HG02571 (cell line): ENCODE data around the gene SLC6A1.

Experiments used
- ATAC-seq: cut with Tn5 transposase; IDR thresholded peaks from one replicate; pipeline ENCODE4 v1.9.1; 2021; ENCODE audit warnings: mild to moderate bottlenecking, moderate library complexity; ENCODE audit not compliant: unreplicated experiment

Gene SLC6A1

GRCh38 chr3:10992017-10992942 is at the start of gene SLC6A1:
TSS of gene SLC6A1 (plus strand) at chr3:10992748. CDS start at chr3:11017212, 24,464 bp downstream.
- no peak for ATAC-seq

GRCh38 chr3:10944866-10945265 is 47.7 kb upstream of the SLC6A1 start:
- no peak for ATAC-seq

- ATAC-seq: no peak
These were observed 46.8 kb upstream of the SLC6A1 start for GRCh38 chr3:10945683-10946287.

- no peak for ATAC-seq
These were observed 46.0 kb upstream of the SLC6A1 start for GRCh38 chr3:10946526-10946925.

- ATAC-seq: no peak
These were observed 44.2 kb upstream of the SLC6A1 start for GRCh38 chr3:10948326-10948725.

- ATAC-seq: no peak
These were observed 43.4 kb upstream of the SLC6A1 start for GRCh38 chr3:10949197-10949596.

GRCh38 chr3:10950476-10951294 is 41.9 kb upstream of the SLC6A1 start:
- ATAC-seq: no peak

- ATAC-seq: no peak
These were observed 41.1 kb upstream of the SLC6A1 start for GRCh38 chr3:10951295-10951926.

GRCh38 chr3:10952525-10952924 is 40.0 kb upstream of the SLC6A1 start:
- ATAC-seq: no peak

- no peak for ATAC-seq
These were observed 37.8 kb upstream of the SLC6A1 start for GRCh38 chr3:10954740-10955139.

GRCh38 chr3:10955711-10956453 is 36.7 kb upstream of the SLC6A1 start:
- ATAC-seq: no peak

GRCh38 chr3:10956531-10956930 is 36.0 kb upstream of the SLC6A1 start:
- no peak for ATAC-seq

GRCh38 chr3:10956986-10957385 is 35.6 kb upstream of the SLC6A1 start:
- no peak for ATAC-seq

GRCh38 chr3:10957976-10958749 is 34.4 kb upstream of the SLC6A1 start:
- no peak for ATAC-seq

- no peak for ATAC-seq
These were observed 32.3 kb upstream of the SLC6A1 start for GRCh38 chr3:10960255-10960654.

GRCh38 chr3:10961921-10962320 is 30.6 kb upstream of the SLC6A1 start:
- ATAC-seq: no peak

GRCh38 chr3:10962481-10963036 is 30.0 kb upstream of the SLC6A1 start:
- no peak for ATAC-seq

- ATAC-seq: no peak
These were observed 27.9 kb upstream of the SLC6A1 start for GRCh38 chr3:10964537-10965167.

- no peak for ATAC-seq
These were observed 24.1 kb upstream of the SLC6A1 start for GRCh38 chr3:10968401-10968800.
